ENCODE results near the gene SH2D2A.

DNA sequence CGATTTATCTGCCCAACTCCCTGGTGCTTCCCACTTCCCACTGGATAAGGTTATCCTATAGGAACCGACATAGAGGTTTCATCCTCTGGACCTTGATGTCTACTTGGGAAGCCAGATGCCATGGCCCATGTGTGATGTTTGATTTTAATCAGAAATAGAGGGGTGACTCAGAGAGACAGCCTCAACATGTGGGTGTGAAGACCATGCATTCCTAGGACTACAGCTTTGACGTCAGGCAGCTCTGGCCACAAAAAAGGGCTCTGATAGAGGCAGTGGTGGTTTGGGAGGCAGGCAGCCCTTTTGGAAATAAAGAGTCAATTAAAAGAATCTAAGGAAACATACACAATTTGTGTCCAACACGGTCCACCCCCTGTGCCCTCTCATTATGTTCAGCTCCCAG is 5.2 kb upstream of the SH2D2A start:
- TF ChIP-seq, protein P1, sequence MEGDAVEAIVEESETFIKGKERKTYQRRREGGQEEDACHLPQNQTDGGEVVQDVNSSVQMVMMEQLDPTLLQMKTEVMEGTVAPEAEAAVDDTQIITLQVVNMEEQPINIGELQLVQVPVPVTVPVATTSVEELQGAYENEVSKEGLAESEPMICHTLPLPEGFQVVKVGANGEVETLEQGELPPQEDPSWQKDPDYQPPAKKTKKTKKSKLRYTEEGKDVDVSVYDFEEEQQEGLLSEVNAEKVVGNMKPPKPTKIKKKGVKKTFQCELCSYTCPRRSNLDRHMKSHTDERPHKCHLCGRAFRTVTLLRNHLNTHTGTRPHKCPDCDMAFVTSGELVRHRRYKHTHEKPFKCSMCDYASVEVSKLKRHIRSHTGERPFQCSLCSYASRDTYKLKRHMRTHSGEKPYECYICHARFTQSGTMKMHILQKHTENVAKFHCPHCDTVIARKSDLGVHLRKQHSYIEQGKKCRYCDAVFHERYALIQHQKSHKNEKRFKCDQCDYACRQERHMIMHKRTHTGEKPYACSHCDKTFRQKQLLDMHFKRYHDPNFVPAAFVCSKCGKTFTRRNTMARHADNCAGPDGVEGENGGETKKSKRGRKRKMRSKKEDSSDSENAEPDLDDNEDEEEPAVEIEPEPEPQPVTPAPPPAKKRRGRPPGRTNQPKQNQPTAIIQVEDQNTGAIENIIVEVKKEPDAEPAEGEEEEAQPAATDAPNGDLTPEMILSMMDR (IDR thresholded peaks at IDR 0.05), result no peak
- TF ChIP-seq POLR2A (IDR thresholded peaks at IDR 0.05) (no peak), EP300 (IDR thresholded peaks at IDR 0.05) (no peak)

Data from stomach (tissue), 4 donors.